RWPE2 (cell line): Measurements from ENCODE around the gene SCYL3.
A peak's percentile ranks its signal among the peaks of the same experiment; 100 is the strongest.
"Not testable (repeated sequence)": the region's sequence is repeated elsewhere in the genome, so short reads cannot be mapped to it uniquely, and the experiment has no call there.

Source experiments
- ATAC-seq: fragments of 200-7000 bp; cut with Tn5 transposase; 3 replicates; pipeline ENCODE4 v1.9.1; 2021; ENCODE audit warnings: low read depth
- DNase-seq: peaks from one replicate; pipeline ENCODE4 v3.0.0-alpha.2; 2020; ENCODE audit warnings: low spot score
- H3K27ac ChIP-seq: fragments of 450-650 bp; 2 replicates; pipeline ENCODE4 v1.5.1; 2017; ENCODE audit warnings: mild to moderate bottlenecking; ENCODE audit not compliant: poor library complexity, severe bottlenecking
- H3K27me3 ChIP-seq: fragments of 250-450 bp; sonication (Bioruptor Pico); 2 replicates; pipeline ENCODE4 v1.5.1; 2021; ENCODE audit warnings: mild to moderate bottlenecking, moderate library complexity; ENCODE audit not compliant: insufficient read depth, poor library complexity, severe bottlenecking
- H3K36me3 ChIP-seq: fragments of 250-450 bp; sonication (Bioruptor Pico); 2 replicates; pipeline ENCODE4 v1.5.1; 2020; ENCODE audit warnings: low read depth, mild to moderate bottlenecking, moderate library complexity
- H3K4me1 ChIP-seq: fragments of 250-450 bp; sonication (Bioruptor Pico); 2 replicates; pipeline ENCODE4 v1.5.1; 2021; ENCODE audit warnings: mild to moderate bottlenecking, moderate library complexity; ENCODE audit not compliant: insufficient read depth, poor library complexity, severe bottlenecking
- H3K4me3 ChIP-seq: fragments of 250-450 bp; sonication (Bioruptor Pico); 2 replicates; pipeline ENCODE4 v1.5.1; 2021; ENCODE audit warnings: mild to moderate bottlenecking, moderate library complexity; ENCODE audit not compliant: severe bottlenecking
- H3K9me3 ChIP-seq: fragments of 250-450 bp; sonication (Bioruptor Pico); 2 replicates; pipeline ENCODE4 v1.5.1; 2021; ENCODE audit warnings: mild to moderate bottlenecking, moderate library complexity; ENCODE audit not compliant: severe bottlenecking
- CTCF ChIP-seq: fragments of 450-650 bp; IDR thresholded peaks from one replicate; pipeline ENCODE4 v1.5.1; 2017; ENCODE audit warnings: mild to moderate bottlenecking, moderate library complexity; ENCODE audit not compliant: poor library complexity, severe bottlenecking

SCYL3 gene

GRCh38 chr1:169868978-169869377 is 24.7 kb downstream of the SCYL3 start:
- Histone ChIP-seq H3K4me3 (no peak overlapping the region), H3K9me3 (peaks cover 8% of the 10 kb centered on the region), H3K27me3 (no peaks in the 10 kb centered on the region), H3K27ac (no peak overlapping the region), H3K36me3 (peaks cover 95% of the 10 kb centered on the region), H3K4me1 (peaks cover 23% of the 10 kb centered on the region)
- ATAC-seq = no peak
- no peak for TF ChIP-seq CTCF
- no peak for DNase-seq

- H3K9me3 ChIP-seq = peaks cover 4% of the 10 kb centered on the region
- DNase-seq = no peak
- peaks cover 17% of the 10 kb centered on the region for H3K4me1 ChIP-seq
- no peak overlapping the region for H3K4me3 ChIP-seq
- H3K27ac ChIP-seq = peak overlapping the region; percentile 74
- H3K36me3 ChIP-seq = peaks cover 95% of the 10 kb centered on the region
- ATAC-seq = peak; percentile 73
- TF ChIP-seq CTCF = no peak
- no peaks in the 10 kb centered on the region for H3K27me3 ChIP-seq
Measured at GRCh38 chr1:169867012-169867675, 26.6 kb downstream of the SCYL3 start.

- Histone ChIP-seq H3K4me3 (no peak overlapping the region), H3K27ac (peak overlapping the region; percentile 74), H3K36me3 (peaks cover 95% of the 10 kb centered on the region), H3K27me3 (no peaks in the 10 kb centered on the region), H3K9me3 (no peaks in the 10 kb centered on the region), H3K4me1 (peaks cover 17% of the 10 kb centered on the region)
- peak; percentile 55 for ATAC-seq
- TF ChIP-seq CTCF = no peak
- DNase-seq = no peak
Measured at GRCh38 chr1:169866577-169866976, 27.1 kb downstream of the SCYL3 start.

GRCh38 chr1:169864531-169864930 is 29.2 kb downstream of the SCYL3 start:
- not testable (repeated sequence) for H3K9me3 ChIP-seq, H3K27me3 ChIP-seq, H3K4me3 ChIP-seq, H3K27ac ChIP-seq, DNase-seq, ATAC-seq
- Histone ChIP-seq H3K4me1 (peaks cover 17% of the 10 kb centered on the region), H3K36me3 (peaks cover 94% of the 10 kb centered on the region)

GRCh38 chr1:169860750-169861149 is 32.9 kb downstream of the SCYL3 start:
- Histone ChIP-seq H3K9me3 (no peaks in the 10 kb centered on the region), H3K4me1 (no peaks in the 10 kb centered on the region), H3K4me3 (no peak overlapping the region), H3K36me3 (peaks cover 88% of the 10 kb centered on the region), H3K27ac (no peak overlapping the region), H3K27me3 (no peaks in the 10 kb centered on the region)
- TF ChIP-seq CTCF = no peak
- ATAC-seq (no peak), DNase-seq (no peak)
